Measurements from ENCODE around the gene AGAP1.

GRCh38 chr2:235847576-235847975 is 353.7 kb downstream of the AGAP1 start:
- TF ChIP-seq, protein P1, sequence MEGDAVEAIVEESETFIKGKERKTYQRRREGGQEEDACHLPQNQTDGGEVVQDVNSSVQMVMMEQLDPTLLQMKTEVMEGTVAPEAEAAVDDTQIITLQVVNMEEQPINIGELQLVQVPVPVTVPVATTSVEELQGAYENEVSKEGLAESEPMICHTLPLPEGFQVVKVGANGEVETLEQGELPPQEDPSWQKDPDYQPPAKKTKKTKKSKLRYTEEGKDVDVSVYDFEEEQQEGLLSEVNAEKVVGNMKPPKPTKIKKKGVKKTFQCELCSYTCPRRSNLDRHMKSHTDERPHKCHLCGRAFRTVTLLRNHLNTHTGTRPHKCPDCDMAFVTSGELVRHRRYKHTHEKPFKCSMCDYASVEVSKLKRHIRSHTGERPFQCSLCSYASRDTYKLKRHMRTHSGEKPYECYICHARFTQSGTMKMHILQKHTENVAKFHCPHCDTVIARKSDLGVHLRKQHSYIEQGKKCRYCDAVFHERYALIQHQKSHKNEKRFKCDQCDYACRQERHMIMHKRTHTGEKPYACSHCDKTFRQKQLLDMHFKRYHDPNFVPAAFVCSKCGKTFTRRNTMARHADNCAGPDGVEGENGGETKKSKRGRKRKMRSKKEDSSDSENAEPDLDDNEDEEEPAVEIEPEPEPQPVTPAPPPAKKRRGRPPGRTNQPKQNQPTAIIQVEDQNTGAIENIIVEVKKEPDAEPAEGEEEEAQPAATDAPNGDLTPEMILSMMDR (IDR thresholded peaks at IDR 0.05): no peak
- TF ChIP-seq POLR2A (IDR thresholded peaks at IDR 0.05): no peak
- TF ChIP-seq EP300 (IDR thresholded peaks at IDR 0.05): no peak
